ENCODE measurements around the gene CD1E.
"Not testable (repeated sequence)": the region's sequence is repeated elsewhere in the genome, so short reads cannot be mapped to it uniquely, and the experiment has no call there.

CD1E gene

DNA sequence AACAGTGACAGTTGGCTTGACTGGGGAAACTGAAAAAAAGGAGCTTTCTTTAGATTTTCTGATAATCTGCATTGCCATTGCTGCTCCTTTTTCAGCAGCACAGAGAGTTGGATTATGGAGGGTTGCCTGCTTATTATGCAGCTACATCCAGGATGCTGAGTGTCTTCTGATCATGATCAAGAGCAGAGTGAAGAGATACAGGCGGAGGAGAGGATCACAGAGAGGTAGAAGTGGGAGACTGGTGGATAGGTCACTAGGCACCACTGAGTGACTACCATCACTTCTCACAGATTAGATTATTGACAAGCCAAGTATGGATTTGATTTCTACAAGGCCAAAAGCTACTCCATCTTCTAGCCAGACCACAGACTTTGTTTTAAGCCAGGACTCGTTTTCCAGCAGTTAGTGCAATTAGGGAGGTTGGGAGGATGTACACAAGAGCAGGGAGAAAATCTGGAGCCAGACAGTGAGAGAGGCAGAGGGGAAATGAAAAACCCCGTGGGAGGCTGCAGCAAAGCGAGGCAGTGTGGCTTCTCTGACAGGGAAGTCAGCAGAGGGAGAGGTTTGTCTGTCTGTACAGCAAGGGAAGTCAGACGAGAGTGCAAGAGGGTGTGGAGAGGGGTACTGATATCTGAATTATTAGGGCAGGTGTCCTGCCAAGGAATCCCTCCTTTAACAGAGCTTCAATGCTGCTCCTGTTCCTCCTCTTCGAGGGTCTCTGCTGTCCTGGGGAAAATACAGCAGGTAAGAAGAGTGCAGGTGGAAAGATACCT lies at the start of gene CD1E:
Gene CD1E (plus strand): TSS at position 592 of the 773 bp plus-strand sequence. CDS start 95 bp downstream, at position 687.
- DNase-seq, result no peak

DNA sequence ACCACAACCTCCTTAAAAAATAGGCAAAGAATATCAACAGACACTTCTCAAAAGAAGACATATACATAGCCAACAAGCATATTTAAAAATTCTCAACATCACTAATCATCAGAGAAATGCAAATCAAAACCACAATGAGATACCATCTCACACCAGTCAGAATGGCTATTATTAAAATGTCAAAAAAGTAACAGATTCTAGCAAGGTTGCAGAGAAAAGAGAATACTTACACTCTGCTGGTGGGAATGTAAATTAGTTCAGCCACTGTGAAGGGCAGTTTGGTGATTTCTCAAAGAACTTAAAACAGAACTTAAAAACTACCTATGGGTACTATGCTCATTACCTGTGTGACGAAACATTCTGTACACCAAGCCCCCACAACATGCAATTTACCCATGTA lies 43.1 kb upstream of the CD1E start:
- DNase-seq, result no peak

DNA sequence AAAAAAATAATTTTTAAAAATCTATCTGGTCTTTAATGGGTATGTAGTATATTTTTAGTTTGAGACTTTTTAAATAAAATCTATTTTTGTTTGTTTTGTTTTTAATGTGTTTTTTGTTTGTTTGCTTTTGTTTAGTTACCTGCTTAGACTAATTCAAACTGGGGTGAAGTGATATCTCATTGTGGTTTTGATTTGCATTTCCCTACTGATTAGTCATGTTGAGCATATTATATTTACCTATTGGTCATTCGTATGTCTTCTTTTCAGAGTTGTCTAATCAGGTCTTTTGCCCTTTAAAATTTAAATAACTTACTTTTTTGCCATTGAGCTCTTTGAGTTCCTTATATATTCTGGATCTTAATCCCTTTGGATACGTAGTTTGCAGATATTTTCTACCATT lies 42.6 kb upstream of the CD1E start:
- DNase-seq, result no peak

DNA sequence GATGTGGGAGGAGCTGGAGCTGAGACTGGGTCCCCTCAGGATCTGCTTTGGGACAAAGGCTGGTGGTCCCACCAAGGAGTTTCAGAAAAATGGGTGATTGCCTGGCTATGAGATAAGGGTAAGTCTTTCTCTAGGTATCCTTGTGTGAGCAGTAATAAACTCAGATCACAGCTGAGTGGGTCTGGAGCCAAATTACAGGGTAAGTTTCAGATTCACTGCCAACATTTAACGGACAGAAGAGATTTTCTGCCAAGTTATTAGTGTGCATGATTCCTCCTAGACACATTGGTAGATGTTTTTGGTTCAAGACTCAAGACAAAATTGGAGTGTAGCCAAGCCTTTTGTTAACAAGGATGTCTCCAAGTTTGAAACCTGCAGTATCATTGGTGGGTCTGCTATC lies 29.8 kb upstream of the CD1E start:
- no peak for DNase-seq

DNA sequence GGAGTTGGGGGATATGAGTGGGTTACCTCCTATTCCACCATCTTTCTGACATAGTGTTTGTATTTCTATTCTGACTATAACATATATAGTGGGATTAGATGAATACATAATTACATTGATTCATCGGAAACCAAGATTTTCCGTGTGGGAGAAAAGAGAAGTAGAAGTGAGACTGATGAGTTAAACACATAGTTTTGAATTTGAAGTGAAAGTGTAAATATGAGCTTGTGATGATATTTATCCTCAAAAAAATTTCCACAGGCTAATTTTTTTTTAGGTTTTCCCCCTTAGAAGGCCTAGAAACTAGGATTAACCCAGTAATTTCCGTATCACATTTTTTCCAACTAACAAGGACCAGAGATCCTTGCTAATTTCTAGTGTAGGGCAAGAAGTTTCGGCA lies 29.3 kb upstream of the CD1E start:
- no peak for DNase-seq

DNA sequence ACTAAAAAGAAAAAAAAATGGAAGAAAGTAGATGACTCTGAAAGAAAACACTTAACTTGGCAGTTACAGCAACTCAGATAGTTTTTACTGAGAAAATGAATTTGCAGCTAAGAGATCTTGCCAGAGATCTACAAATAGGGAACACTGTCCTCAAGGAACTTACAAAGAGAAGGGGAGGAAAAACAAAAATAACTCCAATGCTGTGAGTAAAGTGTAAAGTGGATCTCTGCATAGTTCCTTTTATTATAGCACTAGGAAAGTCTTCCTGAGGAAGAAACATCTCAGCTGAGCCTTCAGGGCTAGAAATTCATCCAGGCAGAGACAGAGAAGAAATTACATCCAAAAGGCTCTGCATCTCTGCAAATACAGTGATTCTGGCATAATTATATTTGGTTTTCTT lies 26.2 kb upstream of the CD1E start:
- no peak for DNase-seq

DNA sequence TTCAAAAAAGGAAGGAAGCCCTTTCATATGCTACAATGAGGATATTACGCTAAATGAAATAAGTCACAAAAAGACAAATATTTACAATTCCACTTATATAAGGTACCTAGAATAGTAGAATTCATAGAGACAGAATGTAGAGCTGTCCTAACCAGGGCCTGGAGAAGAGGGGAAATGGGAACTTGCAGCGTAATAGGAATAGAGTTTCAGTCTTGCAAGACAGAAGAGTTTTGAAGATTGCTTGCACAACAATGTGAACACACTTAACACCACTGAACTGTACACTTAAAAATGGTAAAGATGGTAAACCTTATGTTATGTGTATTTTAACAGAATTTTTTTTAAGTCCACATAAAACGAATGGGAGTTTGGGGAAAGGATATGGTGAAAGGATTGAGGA lies 25.3 kb upstream of the CD1E start:
- DNase-seq, result no peak

DNA sequence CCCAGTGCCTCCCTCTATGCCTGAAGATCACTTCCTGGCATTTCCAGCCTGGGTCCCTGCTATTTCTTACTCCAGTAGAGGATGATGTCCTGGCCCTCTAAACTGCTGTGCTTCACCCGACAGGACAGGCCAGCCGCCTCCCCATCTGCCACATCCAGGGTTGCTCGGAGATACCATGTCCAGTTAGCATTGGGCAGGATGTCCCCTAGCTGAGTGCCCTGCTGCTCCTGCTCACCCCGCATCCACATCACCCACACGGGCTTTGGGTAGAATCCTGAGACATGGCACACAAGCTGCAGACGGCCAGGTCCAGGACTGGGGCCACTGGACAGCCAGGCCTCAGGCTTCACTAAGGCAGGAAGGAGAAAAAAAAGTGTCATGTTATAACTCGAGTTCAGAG lies 24.4 kb upstream of the CD1E start:
- DNase-seq, result no peak

DNA sequence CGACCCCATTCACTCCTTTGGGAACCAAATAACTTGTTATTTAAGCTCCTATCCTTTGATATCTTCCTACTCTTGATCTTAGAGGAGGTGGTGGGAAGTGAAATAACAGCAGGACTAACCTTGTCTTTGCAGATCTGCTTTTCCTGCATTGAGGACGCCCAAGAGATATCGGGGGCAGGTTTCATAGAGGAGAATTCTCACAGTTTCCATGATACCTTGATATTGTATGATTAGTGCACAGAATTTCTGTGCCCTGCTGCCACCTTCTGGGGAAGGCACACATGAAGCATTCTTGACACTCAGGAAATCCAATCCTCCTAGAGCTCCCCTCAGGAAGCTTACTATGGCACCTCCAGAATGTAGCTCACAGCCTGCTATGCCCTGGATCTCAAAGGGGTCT lies 24.0 kb upstream of the CD1E start:
- no peak for DNase-seq

DNA sequence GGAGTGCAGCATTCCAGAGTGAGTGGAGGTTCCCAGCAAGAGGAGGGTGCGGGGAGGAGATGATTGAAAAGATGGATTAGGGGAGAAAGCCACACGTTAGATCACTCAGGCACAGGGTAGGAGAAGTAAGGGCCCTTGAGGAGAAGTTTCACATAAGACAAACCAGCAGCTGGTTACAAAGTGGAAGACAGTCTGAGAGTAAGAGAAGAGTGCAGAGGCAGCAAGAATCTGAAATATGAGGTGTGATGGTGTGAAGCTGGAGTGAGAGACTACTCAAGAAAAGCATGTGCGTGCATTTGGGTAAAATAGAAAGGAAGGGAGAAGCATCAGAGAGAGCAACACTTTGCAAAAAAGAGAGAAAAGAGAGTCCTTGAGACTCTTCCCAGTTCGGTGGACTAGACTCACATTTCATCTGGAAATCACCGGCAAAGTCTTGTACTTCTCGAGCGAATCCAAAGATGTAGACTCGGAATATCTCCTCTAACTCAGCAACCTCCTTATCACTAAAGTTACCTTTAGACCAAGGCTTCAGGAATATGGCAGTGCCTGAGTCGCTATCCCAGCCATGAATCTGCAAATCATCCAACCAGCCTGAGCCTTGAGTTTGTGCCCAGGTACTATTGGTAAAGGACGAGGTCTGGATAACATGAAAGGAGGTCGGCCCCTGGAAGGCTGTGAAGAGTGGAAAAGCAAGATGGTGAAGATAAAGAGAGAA lies 23.1 kb upstream of the CD1E start:
- DNase-seq, result no peak

DNA sequence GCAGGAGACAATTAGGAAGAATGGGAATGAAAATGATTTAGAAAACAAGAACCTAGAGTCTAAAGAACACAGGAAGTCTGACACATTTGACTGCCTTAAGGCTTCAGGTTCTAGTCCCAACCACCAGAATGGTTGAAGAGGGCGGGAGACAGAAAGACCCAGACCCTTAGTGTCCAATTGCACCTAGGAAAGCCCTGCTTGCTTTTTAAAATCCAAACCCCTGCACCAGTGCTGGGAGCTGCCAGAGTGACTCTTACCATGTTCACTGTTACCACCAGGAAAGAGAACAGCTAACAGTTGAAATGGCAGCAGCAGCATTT lies 22.6 kb upstream of the CD1E start:
- no peak for DNase-seq

DNA sequence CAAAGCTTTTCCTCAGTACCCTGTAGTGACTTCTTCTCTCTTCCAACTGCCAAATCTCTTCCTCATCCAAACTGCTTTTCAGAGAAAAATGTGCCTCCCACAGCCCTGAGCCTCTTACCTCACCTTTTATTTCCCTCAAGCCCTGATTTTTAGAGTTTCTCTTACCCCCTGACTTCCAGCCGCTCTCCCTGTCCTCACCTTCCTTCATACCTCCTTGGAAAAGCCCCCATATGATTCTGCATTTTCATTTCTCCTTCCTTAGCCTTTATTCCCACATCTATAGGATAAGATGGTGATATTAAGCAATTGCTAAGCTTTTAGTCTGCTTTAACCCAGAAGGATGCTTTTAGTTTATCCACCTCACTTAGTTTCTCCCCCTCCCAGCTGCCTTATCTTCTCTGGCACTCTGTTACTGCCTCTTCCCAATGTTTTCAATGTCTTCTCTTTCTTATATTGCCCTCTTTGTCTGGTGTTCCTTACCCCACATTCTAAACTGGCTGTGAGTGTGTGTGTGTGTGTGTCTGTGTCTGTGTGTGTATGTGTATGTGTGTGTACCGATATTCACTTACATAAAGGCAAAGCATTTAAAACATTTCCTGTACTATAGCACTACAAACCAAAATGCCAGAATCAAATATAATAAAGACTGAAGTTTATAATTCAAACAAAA lies 22.1 kb upstream of the CD1E start, which contains the start of gene CD1B:
Gene CD1B (minus strand): TSS at position 51 of the 670 bp plus-strand sequence. CDS start 108 bp downstream, outside the sequence.
- no peak for DNase-seq

DNA sequence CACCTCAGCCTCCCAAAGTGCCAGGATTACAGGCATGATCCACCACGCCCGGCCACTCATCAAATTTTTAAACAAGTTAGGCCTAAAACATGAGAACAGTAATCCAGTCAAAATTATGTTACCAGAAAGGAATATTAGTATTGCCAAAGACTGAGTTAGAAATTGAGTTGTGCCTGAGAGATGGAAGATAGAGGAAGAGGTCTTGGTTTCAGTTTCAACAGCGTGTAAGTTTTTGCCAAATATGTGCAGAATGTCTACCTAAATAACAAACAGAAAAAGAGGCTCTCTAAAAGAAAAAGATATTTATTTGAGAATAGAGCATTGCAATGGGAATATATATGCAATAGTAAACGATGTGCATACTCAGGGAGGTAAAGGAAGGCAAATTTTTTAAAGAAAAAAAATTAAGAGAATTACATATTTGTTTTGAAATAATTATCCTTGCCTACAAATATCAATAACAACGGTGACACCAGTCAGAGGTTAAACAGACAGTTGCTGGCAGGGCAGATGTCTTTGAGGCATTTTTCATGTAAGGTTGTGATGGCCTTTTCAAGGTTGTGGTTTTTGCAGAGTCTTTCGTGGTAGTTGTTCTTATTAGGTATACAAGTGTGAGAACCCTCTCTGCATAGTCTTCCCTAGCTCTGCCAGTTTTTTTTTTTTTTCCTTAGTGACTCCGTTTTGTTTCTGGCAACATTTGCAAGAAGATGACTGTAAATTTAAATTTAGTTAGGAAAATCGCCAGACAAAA lies 20.1 kb upstream of the CD1E start:
- DNase-seq, result no peak

DNA sequence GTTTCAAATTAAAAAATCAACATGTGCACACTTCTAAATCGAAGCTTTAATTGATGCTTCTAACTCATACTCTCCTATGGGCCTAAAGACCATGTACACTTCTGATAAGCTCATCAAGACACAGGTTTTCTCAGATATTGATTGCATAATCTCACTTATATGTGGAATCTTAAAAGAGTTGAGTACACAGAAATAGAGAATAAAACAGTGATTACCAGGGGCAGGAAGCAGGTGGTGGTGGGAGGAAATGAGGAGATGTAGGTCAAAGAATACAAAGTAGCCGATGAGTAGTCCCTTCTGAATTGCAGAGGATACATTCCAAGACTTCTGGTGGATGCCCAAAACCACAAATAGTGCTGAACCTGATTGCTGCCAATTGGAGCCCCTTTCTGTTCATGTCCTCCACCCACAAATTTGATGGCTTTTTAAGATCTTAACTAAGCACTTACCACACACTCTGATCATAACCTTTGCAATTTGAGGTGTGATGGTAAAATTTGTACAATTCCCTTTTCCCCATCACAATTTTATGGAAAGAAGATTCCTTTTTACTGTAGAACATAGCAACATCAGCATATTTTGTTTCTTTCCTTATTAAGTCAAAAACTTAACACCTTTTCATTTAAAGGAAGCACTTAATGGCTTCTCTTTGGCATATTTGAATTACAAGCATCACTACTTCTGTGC lies 19.0 kb upstream of the CD1E start:
- DNase-seq, result no peak

DNA sequence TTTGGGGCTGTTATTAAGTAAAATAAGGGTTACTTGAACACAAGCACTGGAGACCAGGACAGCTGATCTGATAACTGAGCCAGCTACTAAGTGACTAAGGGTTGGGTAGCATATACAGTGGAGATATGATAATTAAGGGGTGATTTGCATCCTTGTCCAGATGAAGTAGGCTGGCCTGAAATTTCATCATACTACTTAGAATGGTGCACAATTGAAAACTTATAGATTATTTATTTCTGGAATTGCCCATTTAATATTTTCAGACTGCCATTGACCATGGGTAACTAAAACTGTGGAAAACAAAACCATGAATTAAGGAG lies 18.5 kb upstream of the CD1E start:
- no peak for DNase-seq

DNA sequence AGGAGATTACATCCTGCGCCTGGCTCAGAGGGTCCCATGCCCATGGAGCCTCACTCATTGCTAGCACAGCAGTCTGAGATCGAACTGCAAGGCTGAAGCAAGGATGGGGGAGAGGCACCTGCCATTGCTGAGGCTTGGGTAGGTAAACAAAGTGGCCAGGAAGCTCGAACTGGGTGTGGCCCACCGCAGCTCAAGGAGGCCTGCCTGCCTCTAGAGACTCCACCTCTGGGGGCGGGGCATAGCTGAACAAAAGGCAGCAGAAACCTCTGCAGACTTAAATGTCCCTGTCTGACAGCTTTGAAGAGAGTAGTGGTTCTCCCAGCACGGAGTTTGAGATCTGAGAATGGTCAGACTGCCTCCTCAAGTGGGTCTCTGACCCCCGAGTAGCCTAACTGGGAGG lies 17.3 kb upstream of the CD1E start:
- DNase-seq, result not testable (repeated sequence)

DNA sequence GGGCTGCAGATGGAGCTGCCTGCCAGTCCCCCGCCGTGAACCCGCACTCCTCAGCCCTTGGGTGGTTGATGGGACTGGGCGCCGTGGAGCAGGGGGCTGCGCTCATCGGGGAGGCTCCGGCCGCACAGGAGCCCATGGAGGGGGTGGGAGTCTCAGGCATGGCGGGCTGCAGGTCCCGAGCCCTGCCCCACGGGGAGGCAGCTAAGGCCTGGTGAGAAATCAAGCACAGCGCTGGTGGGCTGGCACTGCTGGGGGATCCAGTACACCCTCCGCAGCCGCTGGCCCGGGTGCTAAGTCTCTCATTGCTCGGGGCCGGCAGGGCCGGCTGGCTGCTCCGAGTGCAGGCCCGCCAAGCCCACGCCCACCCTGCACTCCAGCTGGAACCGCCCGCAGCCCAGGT lies 4.7 kb upstream of the CD1E start:
- not testable (repeated sequence) for DNase-seq

DNA sequence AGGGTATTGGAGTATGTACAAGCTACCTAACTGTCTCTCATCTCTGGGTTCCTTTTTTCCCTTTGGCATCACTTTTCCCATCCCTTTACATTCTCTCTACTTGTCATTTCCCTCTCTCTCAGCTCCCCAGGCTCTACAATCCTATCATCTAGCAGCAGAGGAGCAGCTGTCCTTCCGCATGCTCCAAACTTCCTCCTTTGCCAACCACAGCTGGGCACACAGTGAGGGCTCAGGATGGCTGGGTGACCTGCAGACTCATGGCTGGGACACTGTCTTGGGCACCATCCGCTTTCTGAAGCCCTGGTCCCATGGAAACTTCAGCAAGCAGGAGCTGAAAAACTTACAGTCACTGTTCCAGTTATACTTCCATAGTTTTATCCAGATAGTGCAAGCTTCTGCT lies 561 bp downstream of the CD1E start:
- no peak for DNase-seq

DNA sequence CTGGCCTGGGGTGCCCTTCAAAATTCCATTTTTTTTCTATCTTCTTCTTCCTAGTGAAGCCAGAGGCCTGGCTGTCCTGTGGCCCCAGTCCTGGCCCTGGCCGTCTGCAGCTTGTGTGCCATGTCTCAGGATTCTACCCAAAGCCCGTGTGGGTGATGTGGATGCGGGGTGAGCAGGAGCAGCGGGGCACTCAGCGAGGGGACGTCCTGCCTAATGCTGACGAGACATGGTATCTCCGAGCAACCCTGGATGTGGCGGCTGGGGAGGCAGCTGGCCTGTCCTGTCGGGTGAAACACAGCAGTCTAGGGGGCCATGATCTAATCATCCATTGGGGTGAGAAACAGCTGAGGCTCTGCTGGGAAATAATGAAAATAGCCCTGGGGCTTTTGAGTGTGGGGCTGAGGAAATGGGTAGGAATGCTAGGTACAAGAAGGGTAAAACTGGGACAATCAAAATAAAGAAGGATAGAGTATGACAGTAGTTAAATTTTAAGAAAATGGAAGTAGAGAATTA lies 2.1 kb downstream of the CD1E start:
- DNase-seq, result no peak

DNA sequence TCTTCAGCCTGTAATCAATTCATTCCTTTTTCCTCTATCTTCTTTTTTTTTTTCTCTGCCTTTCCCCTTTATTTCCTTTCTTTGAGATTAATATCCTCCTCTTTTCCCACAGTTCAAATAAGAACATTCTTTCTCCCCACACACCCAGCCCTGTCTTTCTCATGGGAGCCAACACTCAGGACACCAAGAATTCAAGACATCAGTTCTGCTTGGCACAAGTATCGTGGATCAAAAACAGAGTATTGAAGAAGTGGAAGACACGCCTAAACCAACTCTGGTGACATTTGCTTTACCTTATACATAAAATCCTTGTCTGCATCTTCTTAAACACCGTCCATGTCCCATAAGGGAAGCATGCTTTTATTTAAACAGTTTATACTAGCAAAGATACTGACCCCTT lies 2.9 kb downstream of the CD1E start:
- DNase-seq, result no peak

DNA sequence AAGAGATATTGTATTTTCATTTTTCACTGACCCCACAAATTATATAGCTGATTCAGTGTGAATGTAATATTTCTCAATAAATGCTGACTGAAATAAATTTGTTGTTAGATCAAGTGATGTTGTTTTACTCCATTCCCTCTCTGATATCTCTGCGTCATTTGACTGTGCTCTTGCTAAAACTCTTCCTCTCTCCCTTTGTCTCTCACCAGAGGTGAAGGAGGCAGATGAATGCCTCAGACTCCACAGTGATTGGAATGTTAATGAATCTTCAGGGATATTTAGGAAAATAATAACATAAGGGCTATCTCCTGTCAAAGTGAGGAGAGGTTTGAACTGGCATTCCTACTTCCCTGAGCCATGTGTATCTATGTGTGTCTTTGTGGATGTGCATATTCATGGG lies 3.7 kb downstream of the CD1E start:
- no peak for DNase-seq

DNA sequence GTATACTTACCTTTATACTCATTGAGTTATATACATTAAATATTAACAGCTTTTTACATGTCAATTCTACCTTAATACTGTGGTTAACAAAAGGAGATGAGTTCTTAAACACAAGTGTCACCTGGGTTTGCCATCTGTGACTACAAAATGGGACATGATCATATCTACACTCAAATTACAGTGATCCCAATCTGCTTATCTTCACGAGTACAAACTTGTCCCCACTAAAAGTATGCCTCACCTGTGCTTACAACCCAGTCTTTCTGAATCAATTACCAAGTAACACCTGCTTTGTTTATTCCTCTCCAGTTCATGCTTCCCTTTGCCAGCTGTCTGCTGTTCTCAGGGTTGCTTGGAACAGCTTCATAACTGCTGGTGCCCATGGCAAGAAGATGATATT lies 8.8 kb downstream of the CD1E start:
- no peak for DNase-seq

DNA sequence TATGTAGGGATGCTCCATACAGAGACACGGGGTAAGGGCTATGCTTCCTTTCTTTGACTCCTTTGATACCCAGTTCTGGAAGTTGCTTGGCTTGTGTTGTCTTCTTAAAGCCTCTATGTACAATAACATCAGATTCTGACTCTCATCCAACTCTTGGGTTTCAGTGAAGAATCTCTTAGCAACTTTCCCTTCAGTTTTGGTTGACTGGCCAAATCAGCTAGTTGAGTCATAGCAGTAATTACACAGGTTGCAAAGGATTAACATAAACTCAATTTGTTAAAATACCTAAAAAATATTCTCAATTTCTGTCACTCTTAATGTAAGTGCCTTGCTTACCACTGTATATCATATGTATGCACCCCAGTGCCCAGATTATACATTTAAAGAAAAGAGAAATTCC lies 9.2 kb downstream of the CD1E start:
- no peak for DNase-seq
